ENCODE measurements around the gene PCDHGB3.
"Not testable (repeated sequence)": the region's sequence is repeated elsewhere in the genome, so short reads cannot be mapped to it uniquely, and the experiment has no call there.

Gene PCDHGB3

GRCh38 chr5:141355641-141356040 is 14.4 kb upstream of the PCDHGB3 start:
- in situ Hi-C loops (cut with HindIII; ENCODE audit: low pct_ligation_motif_present, low pct_unique_long_range_greater_than_20kb, low sequenced_read_pairs): no loop called here

GRCh38 chr5:141356133-141356532 is 13.9 kb upstream of the PCDHGB3 start:
- in situ Hi-C loops (cut with HindIII; ENCODE audit: low pct_ligation_motif_present, low pct_unique_long_range_greater_than_20kb, low sequenced_read_pairs): no loop called here
- no peak for DNase-seq

More at GRCh38 chr5:141355641-141356040, 14.4 kb upstream of the PCDHGB3 start:
- no peak for DNase-seq

GRCh38 chr5:141356950-141357349 is 13.1 kb upstream of the PCDHGB3 start:
- in situ Hi-C loops (cut with HindIII; ENCODE audit: low pct_ligation_motif_present, low pct_unique_long_range_greater_than_20kb, low sequenced_read_pairs): no loop called here
- no peak for DNase-seq

GRCh38 chr5:141359790-141360426 is 10.1 kb upstream of the PCDHGB3 start, which contains the start of gene PCDHGB2:
TSS of gene PCDHGB2 (plus strand) at chr5:141359994. CDS start at chr5:141360136, 142 bp downstream.
- in situ Hi-C loops (cut with HindIII; ENCODE audit: low pct_ligation_motif_present, low pct_unique_long_range_greater_than_20kb, low sequenced_read_pairs): no loop called here
- peak; percentile 3 for DNase-seq

GRCh38 chr5:141360685-141361084 is 9.4 kb upstream of the PCDHGB3 start:
- DNase-seq: no peak
- in situ Hi-C loops (cut with HindIII; ENCODE audit: low pct_ligation_motif_present, low pct_unique_long_range_greater_than_20kb, low sequenced_read_pairs): no loop called here

- no peak for DNase-seq
- in situ Hi-C loops (cut with HindIII; ENCODE audit: low pct_ligation_motif_present, low pct_unique_long_range_greater_than_20kb, low sequenced_read_pairs): no loop called here
Measured at GRCh38 chr5:141362719-141363118, 7.3 kb upstream of the PCDHGB3 start.

GRCh38 chr5:141363952-141364660 is 5.9 kb upstream of the PCDHGB3 start, which contains the start of gene PCDHGA5:
TSS of gene PCDHGA5 (plus strand) at chr5:141364162. CDS start at chr5:141364331, 169 bp downstream.
- no peak for DNase-seq
- in situ Hi-C loops (cut with HindIII; ENCODE audit: low pct_ligation_motif_present, low pct_unique_long_range_greater_than_20kb, low sequenced_read_pairs): no loop called here

GRCh38 chr5:141366016-141366896 is 3.8 kb upstream of the PCDHGB3 start:
- in situ Hi-C loops (cut with HindIII; ENCODE audit: low pct_ligation_motif_present, low pct_unique_long_range_greater_than_20kb, low sequenced_read_pairs): no loop called here
- DNase-seq: no peak

GRCh38 chr5:141371572-141372475 is 1.8 kb downstream of the PCDHGB3 start:
- no peak for DNase-seq
- in situ Hi-C loops (cut with HindIII; ENCODE audit: low pct_ligation_motif_present, low pct_unique_long_range_greater_than_20kb, low sequenced_read_pairs): no loop called here

GRCh38 chr5:141373673-141374317 is 3.8 kb downstream of the PCDHGB3 start, which contains the start of gene PCDHGA6:
TSS of gene PCDHGA6 (plus strand) at chr5:141373891. CDS start at chr5:141374084, 193 bp downstream.
- DNase-seq: peak; percentile 40
- in situ Hi-C loops (cut with HindIII; ENCODE audit: low pct_ligation_motif_present, low pct_unique_long_range_greater_than_20kb, low sequenced_read_pairs): no loop called here

- in situ Hi-C loops (cut with HindIII; ENCODE audit: low pct_ligation_motif_present, low pct_unique_long_range_greater_than_20kb, low sequenced_read_pairs): no loop called here
Measured at GRCh38 chr5:141374627-141375026, 4.6 kb downstream of the PCDHGB3 start.

GRCh38 chr5:141375444-141376155 is 5.6 kb downstream of the PCDHGB3 start:
- in situ Hi-C loops (cut with HindIII; ENCODE audit: low pct_ligation_motif_present, low pct_unique_long_range_greater_than_20kb, low sequenced_read_pairs); DNase-seq: not testable (repeated sequence)

More at GRCh38 chr5:141374627-141375026, 4.6 kb downstream of the PCDHGB3 start:
- DNase-seq: no peak

GRCh38 chr5:141382469-141383294 is 12.6 kb downstream of the PCDHGB3 start, which contains the start of gene PCDHGA7:
TSS of gene PCDHGA7 (plus strand) at chr5:141382742. CDS start at chr5:141382900, 158 bp downstream.
- DNase-seq: peak; percentile 60

GRCh38 chr5:141383345-141383744 is 13.3 kb downstream of the PCDHGB3 start:
- DNase-seq: no peak
- in situ Hi-C loops (cut with HindIII; ENCODE audit: low pct_ligation_motif_present, low pct_unique_long_range_greater_than_20kb, low sequenced_read_pairs): no loop called here

More at GRCh38 chr5:141382469-141383294, 12.6 kb downstream of the PCDHGB3 start, which contains the start of gene PCDHGA7:
- in situ Hi-C loops (cut with HindIII; ENCODE audit: low pct_ligation_motif_present, low pct_unique_long_range_greater_than_20kb, low sequenced_read_pairs): no loop called here

- in situ Hi-C loops (cut with HindIII; ENCODE audit: low pct_ligation_motif_present, low pct_unique_long_range_greater_than_20kb, low sequenced_read_pairs): no loop called here
- no peak for DNase-seq
Measured at GRCh38 chr5:141384471-141385267, 14.6 kb downstream of the PCDHGB3 start.
